ENCODE results near the gene DNAL4.

GRCh38 chr22:38823637-38824036 lies 29.7 kb upstream of the DNAL4 start:
- no peak for TF ChIP-seq POLR2AphosphoS5 (IDR thresholded peaks at IDR 0.05)
- no peak for TF ChIP-seq CTCF (IDR thresholded peaks at IDR 0.05)
- no peak for TF ChIP-seq EP300 (IDR thresholded peaks at IDR 0.05)
- no peak for TF ChIP-seq POLR2A (IDR thresholded peaks at IDR 0.05; ENCODE audit: low read depth)

Measured in esophagus muscularis mucosa (tissue), 4 donors.